H1 (cell line): ENCODE data around the gene RHBDF1.

ENCODE experiments used
- EZH2 ChIP-seq: fragments of 200-600 bp; sonication (generic); IDR thresholded peaks from 2 replicates; pipeline ENCODE4 v1.7.1; 2012; ENCODE audit warnings: low read depth, mild to moderate bottlenecking, moderate library complexity, low read length, inconsistent platforms; ENCODE audit not compliant: severe bottlenecking
- NANOG ChIP-seq: IDR thresholded peaks from 2 replicates; pipeline ENCODE4 v1.6.1; 2011; ENCODE audit warnings: low read length, low read depth, mild to moderate bottlenecking, inconsistent platforms; ENCODE audit not compliant: insufficient read depth, poor library complexity, severe bottlenecking
- SP2 ChIP-seq: IDR thresholded peaks from 2 replicates; pipeline ENCODE4 v1.6.1; 2012; ENCODE audit warnings: mild to moderate bottlenecking, low read length, inconsistent platforms
- TF ChIP-seq, protein P1 (sequence below), 3 experiments: IDR thresholded peaks; 1 replicate in 2 of 3; 2 replicates in 1 of 3; pipeline versions ENCODE4 v1.5.1 to v1.6.1; 2011; ENCODE audit warnings: low read length in 3 of 3, mild to moderate bottlenecking in 3 of 3, inconsistent platforms in 2 of 3, low read depth in 1 of 3, moderate library complexity in 1 of 3; ENCODE audit not compliant: insufficient read depth in 1 of 3; ENCODE audit errors: control extremely low read depth in 1 of 3
- TF ChIP-seq, protein P2 (sequence below): IDR thresholded peaks from 2 replicates; pipeline ENCODE4 v1.6.1; 2011; ENCODE audit warnings: low read length, improper control_type of control experiment

DNA sequence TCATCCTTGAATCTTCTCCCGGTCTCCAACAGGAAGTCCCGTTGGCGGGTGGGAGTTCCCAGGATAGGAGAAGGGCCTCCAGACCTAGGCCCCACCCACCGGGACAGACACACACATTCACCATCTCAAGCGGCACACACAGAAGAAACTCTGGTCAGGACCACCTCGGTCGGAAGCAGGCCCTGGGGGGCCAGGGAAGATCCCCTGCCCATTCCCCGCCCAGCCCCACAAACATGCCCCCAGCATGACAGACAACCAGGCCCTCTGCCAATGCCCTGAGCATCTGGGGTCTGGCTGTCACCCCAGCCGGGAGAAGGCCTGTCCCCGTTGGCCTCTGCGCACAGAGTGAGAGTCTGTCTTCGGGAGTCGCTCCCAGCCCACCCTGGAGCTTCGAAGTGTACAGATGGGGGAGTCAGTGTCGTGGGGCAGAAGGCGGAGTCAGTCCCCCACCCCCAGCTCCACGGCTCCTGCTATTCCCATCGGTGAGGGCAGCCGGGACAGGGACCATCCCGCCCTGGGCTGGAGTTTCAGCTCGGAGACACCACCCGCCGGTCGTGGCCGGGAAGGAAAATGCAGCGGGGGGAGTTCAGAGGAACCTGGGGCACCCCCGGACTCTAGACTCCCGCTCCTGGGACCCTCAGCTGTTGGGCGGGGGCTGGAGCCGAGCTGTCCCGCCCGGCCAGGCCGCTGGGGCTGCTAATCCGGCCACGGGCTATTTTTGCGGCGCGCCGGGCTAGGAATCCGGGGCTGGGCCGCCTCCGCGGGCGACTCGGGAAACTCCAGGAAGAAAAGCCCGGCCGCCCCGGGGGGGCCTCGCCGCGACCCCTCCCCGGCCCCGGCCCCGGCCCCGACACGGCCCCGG is 660 bp downstream of the RHBDF1 start:
- TF ChIP-seq, protein P1, sequence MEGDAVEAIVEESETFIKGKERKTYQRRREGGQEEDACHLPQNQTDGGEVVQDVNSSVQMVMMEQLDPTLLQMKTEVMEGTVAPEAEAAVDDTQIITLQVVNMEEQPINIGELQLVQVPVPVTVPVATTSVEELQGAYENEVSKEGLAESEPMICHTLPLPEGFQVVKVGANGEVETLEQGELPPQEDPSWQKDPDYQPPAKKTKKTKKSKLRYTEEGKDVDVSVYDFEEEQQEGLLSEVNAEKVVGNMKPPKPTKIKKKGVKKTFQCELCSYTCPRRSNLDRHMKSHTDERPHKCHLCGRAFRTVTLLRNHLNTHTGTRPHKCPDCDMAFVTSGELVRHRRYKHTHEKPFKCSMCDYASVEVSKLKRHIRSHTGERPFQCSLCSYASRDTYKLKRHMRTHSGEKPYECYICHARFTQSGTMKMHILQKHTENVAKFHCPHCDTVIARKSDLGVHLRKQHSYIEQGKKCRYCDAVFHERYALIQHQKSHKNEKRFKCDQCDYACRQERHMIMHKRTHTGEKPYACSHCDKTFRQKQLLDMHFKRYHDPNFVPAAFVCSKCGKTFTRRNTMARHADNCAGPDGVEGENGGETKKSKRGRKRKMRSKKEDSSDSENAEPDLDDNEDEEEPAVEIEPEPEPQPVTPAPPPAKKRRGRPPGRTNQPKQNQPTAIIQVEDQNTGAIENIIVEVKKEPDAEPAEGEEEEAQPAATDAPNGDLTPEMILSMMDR (IDR thresholded peaks at IDR 0.05; ENCODE audit: control extremely low read depth in 1 of 3, insufficient read depth in 1 of 3, low read depth in 1 of 3, low read length in 3 of 3) = no peak
- TF ChIP-seq SP2 (no peak), NANOG (no peak), EZH2 (no peak)
- TF ChIP-seq, protein P2, sequence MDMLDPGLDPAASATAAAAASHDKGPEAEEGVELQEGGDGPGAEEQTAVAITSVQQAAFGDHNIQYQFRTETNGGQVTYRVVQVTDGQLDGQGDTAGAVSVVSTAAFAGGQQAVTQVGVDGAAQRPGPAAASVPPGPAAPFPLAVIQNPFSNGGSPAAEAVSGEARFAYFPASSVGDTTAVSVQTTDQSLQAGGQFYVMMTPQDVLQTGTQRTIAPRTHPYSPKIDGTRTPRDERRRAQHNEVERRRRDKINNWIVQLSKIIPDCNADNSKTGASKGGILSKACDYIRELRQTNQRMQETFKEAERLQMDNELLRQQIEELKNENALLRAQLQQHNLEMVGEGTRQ = no peak
